Right lobe of liver (tissue), 6 donors: Measurements from ENCODE around the gene MLST8. TPM values are rescaled to one million over a fixed set of nuclear protein-coding genes. Genes with fewer than 3 reads are reported as not detected.

Source experiments
- ATAC-seq, 4 donors: fragments of 200-7000 bp; cut with Tn5 transposase; one replicate each; pipeline ENCODE4 v1.9.1; 2020; ENCODE audit warnings: mild to moderate bottlenecking in 4 of 4, moderate library complexity in 4 of 4
- DNase-seq, 3 donors: peaks; one replicate each; pipeline ENCODE4 v3.0.0-alpha.2; 2020
- H3K27ac ChIP-seq, 3 donors: fragments of 200-600 bp; one replicate each; pipeline ENCODE4 v1.8.0; 2022
- H3K27me3 ChIP-seq, 2 donors: fragments of 200-600 bp; one replicate each; pipeline ENCODE4 v1.8.0; 2022
- H3K36me3 ChIP-seq, 4 donors: fragments of 200-600 bp; sonication (generic) in 1 of 4; one replicate each; pipeline versions ENCODE4 v1.5.1 to v1.8.0; 2017 to 2022; ENCODE audit warnings: control low read depth in 1 of 4
- H3K4me1 ChIP-seq, 4 donors: fragments of 200-600 bp; sonication (generic) in 1 of 4; one replicate each; pipeline versions ENCODE4 v1.5.1 to v1.8.0; 2017 to 2022; ENCODE audit warnings: control low read depth in 1 of 4
- H3K4me3 ChIP-seq, 3 donors: fragments of 200-600 bp; one replicate each; pipeline ENCODE4 v1.8.0; 2022
- H3K9me3 ChIP-seq, 4 donors: fragments of 200-600 bp; sonication (generic) in 1 of 4; one replicate each; pipeline versions ENCODE4 v1.5.1 to v1.8.0; 2017 to 2022; ENCODE audit warnings: control low read depth in 1 of 4
- CTCF ChIP-seq, 4 donors: fragments of 200-600 bp in 3 of 4; fragments of 450-650 bp in 1 of 4; IDR thresholded peaks; one replicate each; pipeline versions ENCODE4 v1.5.1 to v1.8.0; 2016 to 2022; ENCODE audit warnings: antibody characterized with exemption in 4 of 4, mild to moderate bottlenecking in 2 of 4
- POLR2A ChIP-seq: fragments of 450-650 bp; IDR thresholded peaks from one replicate; pipeline ENCODE4 v1.6.1; 2017; ENCODE audit warnings: antibody characterized with exemption, mild to moderate bottlenecking
- WGBS: methylation state at CpG from one replicate; pipeline ENCODE4 v1.1.6; 2018; ENCODE audit warnings: low coverage, low lambda C conversion rate; ENCODE audit not compliant: insufficient coverage; ENCODE audit errors: missing lambda C conversion rate; 5-methylcytosine and 5-hydroxymethylcytosine counted together
- intact Hi-C, 2 donors: fragments of 100-400 bp; cut with DNase I; formaldehyde crosslinking; loops; one replicate each; pipeline versions ENCODE4 v1.11.2 to v1.14.1; 2022
- total RNA-seq, 6 experiments: library from RNA; depleted of rRNA in 2 of 6; stranded (reverse); fragments of >200 nt in 2 of 6; fragmentation: NEBNext Ultra II Directional in 3 of 6; extraction: Animal tissue kit (Norgen Biotek cat#: 25700) in 3 of 6; gene quantifications; one replicate each; pipeline versions ENCODE4 v1.1.0 to v1.2.4, GENCODE V29; 2016 to 2023
- donor health status: DM: no; HTN: yes; CAD: no.
- donor health status: DM: no; HTN: no; CAD: no.
- donor health status: DM: no; HTN: no; CAD: no.
- donor health status: DM: no; HTN: yes; CAD: no.
- donor health status: DM: no; HTN: yes; CAD: no.

The MLST8 gene
- total RNA-seq, 6 experiments from 2014 or later, result 13.1 to 51.0 (median 17.5) TPM

- TF ChIP-seq POLR2A (no peak), CTCF (IDR thresholded peaks at IDR 0.05) (no peak)
- H3K27ac ChIP-seq, result no peak overlapping the region
- H3K9me3 ChIP-seq, result no peaks in the 10 kb centered on the region
- ATAC-seq, result no peak
- H3K36me3 ChIP-seq, result peaks cover 0 to 54% (median 15%) of the 10 kb centered on the region in 4 donors
- DNase-seq, result peak in 2 of 3 donors; percentile 20 to 50
- H3K4me1 ChIP-seq, result peaks cover 0 to 16% (median 7%) of the 10 kb centered on the region in 4 donors
- intact Hi-C loops, result no loop called here
- no peaks in the 10 kb centered on the region for H3K27me3 ChIP-seq
- H3K4me3 ChIP-seq, result no peak overlapping the region
- WGBS, result no CpG with 5 or more reads among the region's 13 CpGs
Observed at GRCh38 chr16:2230376-2230775, 25.1 kb downstream of the MLST8 start.

GRCh38 chr16:2231016-2231931, 26.0 kb downstream of the MLST8 start:
- Histone ChIP-seq H3K36me3 (peaks cover 0 to 57% (median 17%) of the 10 kb centered on the region in 4 donors), H3K4me3 (no peak overlapping the region), H3K27me3 (no peaks in the 10 kb centered on the region), H3K4me1 (peaks cover 0 to 11% (median 3%) of the 10 kb centered on the region in 4 donors), H3K9me3 (no peaks in the 10 kb centered on the region), H3K27ac (no peak overlapping the region)
- 89% methylated on average over 10 of the region's 29 CpGs for WGBS
- DNase-seq, result peak in 1 of 3 donors; percentile 18
- TF ChIP-seq POLR2A, result no peak
- TF ChIP-seq CTCF (IDR thresholded peaks at IDR 0.05), result no peak
- no peak for ATAC-seq
- intact Hi-C loops, result no loop called here

GRCh38 chr16:2232094-2232990, 27.1 kb downstream of the MLST8 start:
- no CpG with 5 or more reads among the region's 41 CpGs for WGBS
- ATAC-seq, result no peak
- Histone ChIP-seq H3K27ac (no peak overlapping the region), H3K9me3 (no peaks in the 10 kb centered on the region), H3K36me3 (peaks cover 0 to 57% (median 17%) of the 10 kb centered on the region in 4 donors), H3K4me1 (peaks cover 0 to 13% (median 0%) of the 10 kb centered on the region in 4 donors), H3K27me3 (no peaks in the 10 kb centered on the region), H3K4me3 (no peak overlapping the region)
- DNase-seq, result peak in 2 of 3 donors; percentile 18 to 49
- no peak for TF ChIP-seq POLR2A
- TF ChIP-seq CTCF (IDR thresholded peaks at IDR 0.05), result no peak
- intact Hi-C loops, result no loop called here

- WGBS, result 94% methylated on average over 6 of the region's 28 CpGs
- Histone ChIP-seq H3K36me3 (peaks cover 0 to 56% (median 17%) of the 10 kb centered on the region in 4 donors), H3K27me3 (no peaks in the 10 kb centered on the region), H3K27ac (no peak overlapping the region), H3K9me3 (no peaks in the 10 kb centered on the region), H3K4me3 (no peak overlapping the region), H3K4me1 (peaks cover 0 to 17% (median 0%) of the 10 kb centered on the region in 4 donors)
- TF ChIP-seq POLR2A (no peak), CTCF (IDR thresholded peaks at IDR 0.05) (no peak)
- ATAC-seq (no peak), DNase-seq (peak in 1 of 3 donors; percentile 55)
- intact Hi-C loops, result no loop called here
Observed at GRCh38 chr16:2233046-2233775, 28.0 kb downstream of the MLST8 start.
